CD4-positive, alpha-beta T cell treated with Interleukin-17A for 1 hour (primary cell): ENCODE results near the gene CNTD1.

Source experiments
- DNase-seq: peaks from one replicate; pipeline ENCODE4 v3.0.0-alpha.2; 2020

Gene CNTD1

GRCh38 chr17:42779936-42780850, 18.5 kb upstream of the CNTD1 start, which contains the start of gene WNK4:
Gene WNK4, plus strand, starts transcription at chr17:42780610. Its CDS starts 89 bp downstream, at chr17:42780699.
- DNase-seq, result no peak

- DNase-seq, result no peak
Measured at GRCh38 chr17:42780851-42781638, 17.6 kb upstream of the CNTD1 start.

- DNase-seq, result no peak
Measured at GRCh38 chr17:42781639-42782165, 17.0 kb upstream of the CNTD1 start.

DNA sequence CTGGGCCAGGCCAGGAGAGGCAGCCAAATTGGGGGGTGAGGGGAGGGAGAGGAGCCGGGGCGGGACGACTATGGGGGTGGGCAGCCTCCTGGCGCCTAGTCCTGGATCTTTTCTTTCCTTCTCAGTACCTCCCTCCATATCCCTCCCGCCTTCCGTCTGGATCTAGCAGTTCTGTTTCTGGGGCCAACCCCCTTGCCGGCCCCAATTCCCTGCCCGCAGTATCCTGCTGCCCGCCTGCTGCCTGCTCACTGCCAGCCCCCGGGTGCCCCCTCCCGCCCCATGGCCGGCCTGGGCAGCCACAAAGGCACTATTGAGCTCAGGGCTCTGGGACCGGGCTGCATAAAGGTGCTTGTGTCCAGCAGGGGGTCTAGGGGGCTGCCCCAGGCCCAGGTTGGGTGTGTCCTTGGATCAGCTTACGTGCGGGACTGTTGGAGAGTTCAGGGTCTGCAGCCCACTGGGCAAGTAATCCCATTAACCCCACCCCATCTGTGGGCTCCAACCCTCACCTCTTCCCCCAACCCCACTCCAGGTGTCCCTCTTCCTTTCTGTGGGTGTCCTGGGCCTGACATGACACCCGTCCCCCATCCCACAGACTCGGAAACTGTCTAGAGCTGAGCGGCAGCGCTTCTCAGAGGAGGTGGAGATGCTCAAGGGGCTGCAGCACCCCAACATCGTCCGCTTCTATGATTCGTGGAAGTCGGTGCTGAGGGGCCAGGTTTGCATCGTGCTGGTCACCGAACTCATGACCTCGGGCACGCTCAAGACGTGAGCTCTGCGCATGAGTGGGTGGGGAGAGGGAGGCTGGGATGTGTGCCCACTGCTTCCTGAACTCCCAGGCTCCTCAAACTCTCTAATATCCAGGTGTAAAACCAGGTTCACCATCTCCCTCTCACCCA, 16.2 kb upstream of the CNTD1 start:
- no peak for DNase-seq

- DNase-seq, result no peak
Measured at GRCh38 chr17:42783062-42783790, 15.4 kb upstream of the CNTD1 start.

DNA sequence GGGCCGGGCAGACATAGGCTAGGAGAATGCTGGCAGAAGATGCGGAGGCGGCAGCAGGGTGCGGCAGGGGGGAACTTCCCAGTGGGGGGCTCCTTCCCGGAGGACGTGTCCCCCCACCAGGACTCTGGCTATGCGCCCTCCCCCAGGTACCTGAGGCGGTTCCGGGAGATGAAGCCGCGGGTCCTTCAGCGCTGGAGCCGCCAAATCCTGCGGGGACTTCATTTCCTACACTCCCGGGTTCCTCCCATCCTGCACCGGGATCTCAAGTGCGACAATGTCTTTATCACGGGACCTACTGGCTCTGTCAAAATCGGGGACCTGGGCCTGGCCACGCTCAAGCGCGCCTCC, 14.9 kb upstream of the CNTD1 start:
- DNase-seq, result no peak

DNA sequence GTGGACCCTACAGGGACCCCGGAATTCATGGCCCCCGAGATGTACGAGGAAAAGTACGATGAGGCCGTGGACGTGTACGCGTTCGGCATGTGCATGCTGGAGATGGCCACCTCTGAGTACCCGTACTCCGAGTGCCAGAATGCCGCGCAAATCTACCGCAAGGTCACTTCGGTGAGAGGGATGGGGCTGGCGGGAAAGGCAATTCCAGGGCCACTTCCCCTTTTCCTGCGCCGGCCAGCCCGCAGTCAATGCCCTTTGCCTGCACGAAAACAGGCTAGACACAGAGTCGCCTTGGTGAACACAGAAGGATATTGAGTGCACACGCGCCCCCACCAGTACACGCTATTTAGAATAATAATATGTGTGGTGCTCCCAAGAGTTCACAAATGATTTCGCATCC, 14.3 kb upstream of the CNTD1 start:
- no peak for DNase-seq

GRCh38 chr17:42784811-42785592, 13.7 kb upstream of the CNTD1 start:
- DNase-seq, result no peak

- no peak for DNase-seq
Measured at GRCh38 chr17:42787266-42787665, 11.4 kb upstream of the CNTD1 start.

GRCh38 chr17:42791948-42792347, 6.7 kb upstream of the CNTD1 start:
- DNase-seq, result no peak

DNA sequence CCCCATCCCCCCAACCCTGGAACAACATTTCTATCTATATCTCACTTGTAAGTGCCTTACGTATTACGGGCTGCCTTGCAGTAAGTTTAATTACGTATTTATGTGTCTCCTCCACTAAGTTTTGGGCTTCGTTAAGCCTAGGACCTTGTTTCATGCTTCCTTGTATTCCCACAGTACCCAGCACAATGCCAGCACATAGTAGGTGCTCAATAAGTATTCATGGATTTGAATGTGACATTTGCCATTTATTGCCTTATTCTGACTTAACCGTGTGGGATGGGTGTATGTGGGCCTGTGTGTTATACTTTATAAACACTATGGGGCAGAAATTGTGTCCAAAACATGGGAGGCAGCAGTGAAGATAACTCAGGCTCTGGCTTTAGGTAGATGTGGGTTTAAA, 6.1 kb upstream of the CNTD1 start:
- no peak for DNase-seq

DNA sequence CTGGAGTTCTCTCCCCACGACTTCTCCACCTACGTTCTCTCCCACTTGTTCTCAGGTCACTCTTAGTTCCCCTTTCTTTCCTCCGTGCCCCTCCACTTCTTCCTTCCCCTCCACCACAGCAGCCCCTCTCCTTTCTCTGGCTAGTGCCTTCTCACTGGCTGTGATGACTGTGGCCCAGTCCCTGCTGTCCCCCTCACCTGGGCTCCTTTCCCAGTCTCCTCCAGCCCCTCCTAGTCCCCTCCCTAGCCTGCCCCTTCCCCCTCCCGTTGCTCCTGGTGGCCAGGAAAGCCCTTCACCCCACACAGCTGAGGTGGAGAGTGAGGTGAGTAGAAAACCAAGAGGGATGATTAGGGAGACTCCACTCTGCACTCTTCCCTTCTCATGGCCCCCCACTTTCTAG, 3.6 kb upstream of the CNTD1 start:
- DNase-seq, result no peak

- DNase-seq, result no peak
Measured at GRCh38 chr17:42795465-42795864, 3.2 kb upstream of the CNTD1 start.

- no peak for DNase-seq
Measured at GRCh38 chr17:42796066-42796758, 2.4 kb upstream of the CNTD1 start.

DNA sequence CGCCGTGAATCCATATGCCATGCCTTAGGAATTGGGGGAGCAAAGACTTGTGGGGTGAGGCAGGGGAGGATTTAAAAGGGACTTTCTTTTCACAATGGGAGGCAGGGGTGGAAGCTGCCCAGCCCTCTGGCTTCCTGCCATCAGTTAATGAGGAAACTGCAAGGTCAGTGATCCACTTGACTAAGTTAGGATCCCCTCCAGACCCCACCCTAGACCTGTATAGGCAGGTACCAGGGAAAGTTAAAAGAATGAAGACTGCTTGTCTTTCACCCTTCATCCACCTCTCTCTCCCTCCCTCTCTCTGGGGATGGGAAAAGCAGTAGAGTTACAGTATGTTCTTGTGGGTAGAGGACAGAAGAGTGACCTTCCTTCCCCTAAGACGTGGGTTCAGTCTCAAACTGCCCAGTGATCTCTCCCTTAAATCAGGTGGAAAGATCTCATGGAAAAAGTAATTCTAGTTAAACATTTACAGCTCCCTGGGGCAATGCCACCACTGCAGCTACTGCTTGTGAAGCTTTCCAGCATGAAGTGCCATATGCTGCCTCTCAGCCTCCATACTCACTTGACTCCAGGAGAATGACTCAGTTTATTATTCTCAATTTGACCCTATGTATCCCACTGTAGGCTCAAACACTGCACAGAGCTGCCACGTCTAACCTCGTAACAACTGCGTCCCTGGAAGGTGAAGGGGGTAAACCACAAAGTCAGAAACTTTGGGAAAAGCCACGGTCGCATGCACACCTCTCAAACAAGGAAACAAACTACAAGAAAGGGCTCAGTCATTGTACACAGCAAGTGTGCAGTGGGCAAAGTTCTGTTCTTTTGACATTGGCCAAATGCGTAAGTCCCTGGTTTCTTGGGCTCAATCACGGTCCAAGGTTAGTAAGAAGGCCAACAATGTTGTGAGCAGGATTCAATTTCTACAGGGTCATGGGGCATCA, 1.3 kb upstream of the CNTD1 start:
- DNase-seq, result no peak

DNA sequence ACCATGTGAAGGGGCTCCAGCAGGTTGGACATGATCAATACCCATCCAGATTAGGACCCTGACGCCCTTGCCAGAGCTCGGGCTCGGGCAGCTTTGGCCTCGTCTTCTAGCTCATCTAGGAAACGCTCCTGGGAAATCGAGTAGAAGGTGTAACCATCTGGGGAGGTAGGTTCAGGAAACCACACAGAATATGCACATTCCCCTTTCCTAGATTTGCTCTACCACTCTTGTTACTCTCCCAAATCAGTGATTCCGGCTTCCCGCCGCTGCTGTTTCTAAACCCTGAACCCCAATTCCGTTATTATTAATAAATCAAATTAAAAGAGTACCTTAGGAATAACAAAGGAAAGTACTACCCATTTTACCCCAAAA, 664 bp upstream of the CNTD1 start:
- no peak for DNase-seq

DNA sequence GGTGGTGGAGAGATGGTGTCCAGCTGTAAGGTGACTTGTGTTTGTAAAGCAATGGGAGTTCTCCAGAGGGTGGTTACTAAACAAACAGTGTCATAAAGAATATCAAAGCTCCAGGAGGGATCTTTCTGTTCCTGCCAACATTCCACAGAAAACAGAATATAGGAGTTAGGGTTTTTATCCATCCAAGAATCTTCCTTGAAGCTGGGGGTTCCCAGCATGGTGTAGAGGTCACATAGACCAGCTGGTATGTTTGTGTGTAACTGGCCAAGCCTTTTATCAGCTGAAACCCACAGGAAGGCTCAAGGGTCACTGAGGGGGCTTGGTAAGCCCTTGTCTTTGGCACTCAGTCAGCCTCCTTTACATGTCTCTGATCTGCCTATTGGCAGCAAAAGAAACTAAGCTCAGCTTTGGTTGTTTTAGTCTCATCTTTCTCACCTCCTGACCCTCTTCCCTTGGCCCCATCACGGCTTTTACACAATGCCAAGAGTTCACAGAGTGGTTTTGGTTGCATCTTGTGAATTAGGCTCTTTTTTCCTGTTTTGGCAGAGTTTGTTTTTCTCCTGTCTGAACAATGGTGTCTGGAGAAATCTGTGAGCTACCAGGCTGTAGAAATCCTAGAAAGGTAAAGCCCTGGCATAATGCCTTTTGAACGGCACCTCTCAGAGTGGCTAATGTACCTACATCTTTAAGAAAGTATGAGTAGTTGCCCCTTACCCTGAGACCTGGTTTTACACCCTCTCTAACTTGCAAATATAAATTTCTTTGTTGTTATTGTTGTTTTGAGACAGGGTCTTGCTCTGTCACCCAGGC, 4.6 kb downstream of the CNTD1 start:
- DNase-seq, result no peak

- no peak for DNase-seq
Measured at GRCh38 chr17:42804918-42805367, 6.3 kb downstream of the CNTD1 start.
